Measurements from ENCODE around the gene TRIM17. TPM values are rescaled to one million over a fixed set of nuclear protein-coding genes. Genes with fewer than 3 reads are reported as not detected.

TRIM17 gene
- total and polyA plus RNA-seq, 2 of the 13 experiments (the other 11 are each of a cell fraction or from before 2014, with no cell fraction given) = 0.32 to 0.64 TPM

GRCh38 chr1:228445490-228445842 lies 28.8 kb upstream of the TRIM17 start (continued):
- TF ChIP-seq ZNF530 (CRISPR knock-in tag; IDR thresholded peaks at IDR 0.05; ENCODE audit: low read depth) (no peak), EZH2 (conservative IDR thresholded peaks at IDR 0.05; ENCODE audit: low read depth, low read length) (no peak), PCBP2 (optimal IDR thresholded peaks at IDR 0.05; ENCODE audit: low read depth, low read length, poor library complexity, severe bottlenecking) (no peak), MIXL1 (CRISPR knock-in tag; IDR thresholded peaks at IDR 0.05) (no peak), ZNF343 (CRISPR knock-in tag; IDR thresholded peaks at IDR 0.05) (no peak), ZNF329 (CRISPR knock-in tag; IDR thresholded peaks at IDR 0.05; ENCODE audit: low read depth) (no peak)

- no peaks in the 10 kb centered on the region for H3K36me3 ChIP-seq (replicated peaks in 1 of 2; ENCODE audit: control insufficient read depth in 1 of 2, insufficient read depth in 2 of 2, low read length in 2 of 2)
- H4K20me1 ChIP-seq (ENCODE audit: insufficient read depth, low read length) = no peaks in the 10 kb centered on the region
- intact Hi-C loops (cut with micrococcal nuclease; ENCODE audit: unreplicated experiment) = no loop called here
- no TSS peak for BruUV-seq (replicated peaks)
- ATAC-seq (no peak), FAIRE-seq (no peak), DNase-seq (ENCODE audit: low spot score) (no peak)
- TF ChIP-seq DMAP1 (CRISPR knock-in tag; IDR thresholded peaks at IDR 0.05) = no peak
- TF ChIP-seq ZNF12 (CRISPR knock-in tag; IDR thresholded peaks at IDR 0.05) = peak; percentile 72; the same call in 1 of the 2 replicates
- no peak for TF ChIP-seq GFI1 (CRISPR knock-in tag; IDR thresholded peaks at IDR 0.05; ENCODE audit: borderline replicate concordance)
- H3K4me3 ChIP-seq (replicated peaks in 1 of 3; ENCODE audit: insufficient read depth in 1 of 3, low read depth in 2 of 3, low read length in 3 of 3) = no peak overlapping the region
- no peak overlapping the region for H2AFZ ChIP-seq (ENCODE audit: low read length)
- H3K27ac ChIP-seq (ENCODE audit: extremely low read length, insufficient read depth, low read length) = no peak overlapping the region
- ChIA-PET CTCF (ENCODE audit: low intra/inter-chr PET ratio, low total read pairs) (no interaction called here), POLR2A (no interaction called here)
- peaks cover 0 to 21% of the 10 kb centered on the region in 2 experiments; a peak in 1 of 5 replicates for H3K27me3 ChIP-seq (ENCODE audit: control insufficient read depth in 1 of 2, insufficient read depth in 2 of 2, low read length in 2 of 2)
- no peaks in the 10 kb centered on the region for H3K9me3 ChIP-seq (ENCODE audit: low read length)
- H3K9ac ChIP-seq (ENCODE audit: insufficient read depth, low read depth, low read length) = no peak overlapping the region
- no peaks in the 10 kb centered on the region for H3K79me2 ChIP-seq (ENCODE audit: insufficient read depth, low read length)
- no peak overlapping the region for H3K4me2 ChIP-seq (ENCODE audit: low read depth, low read length)
- in situ Hi-C loops (cut with HindIII; ENCODE audit: extremely low pct_ligation_motif_present, low pct_unique_long_range_greater_than_20kb) = no loop called here
- H3K4me1 ChIP-seq (ENCODE audit: insufficient read depth, low read length) = no peaks in the 10 kb centered on the region
Measured at GRCh38 chr1:228443395-228443794, 26.7 kb upstream of the TRIM17 start.
